Activated CD8-positive, alpha-beta T cell treated with anti-CD3 and anti-CD28 coated beads, Interleukin-2, amount 10 ng/mL, durations not matched to agents 7 days and 5 days (primary cell): ENCODE measurements around the gene ARMH1. TPM values are rescaled to one million over a fixed set of nuclear protein-coding genes. Genes with fewer than 3 reads are reported as not detected.

ENCODE experiments used
- ATAC-seq: fragments of 150-1000 bp; cut with Tn5 transposase; one replicate; pipeline ENCODE4 v1.10.0; 2021; ENCODE audit warnings: moderate library complexity
- CTCF ChIA-PET: fragments of 350-600 bp; sonication (Branson Sonifier 250); formaldehyde crosslinking; loops from one replicate; lab custom pipeline; 2021; ENCODE audit warnings: antibody characterized with exemption; lab: Charles Lee
- POLR2A ChIA-PET: fragments of 350-600 bp; sonication (Branson Sonifier 250); formaldehyde crosslinking; loops from one replicate; lab custom pipeline; 2021; ENCODE audit warnings: antibody characterized with exemption; lab: Charles Lee
- DNase-seq: peaks from one replicate; pipeline ENCODE4 v3.0.0-alpha.2; 2020
- H3K27ac Mint-ChIP-seq: one replicate; pipeline ENCODE4 v1.8.0; 2021; ENCODE audit warnings: mild to moderate bottlenecking, mixed read lengths
- H3K27me3 Mint-ChIP-seq: one replicate; pipeline ENCODE4 v1.8.0; 2021; ENCODE audit warnings: low read depth, mixed read lengths
- H3K36me3 Mint-ChIP-seq: one replicate; pipeline ENCODE4 v1.8.0; 2021; ENCODE audit warnings: low read depth, mixed read lengths
- H3K4me1 Mint-ChIP-seq: one replicate; pipeline ENCODE4 v1.8.0; 2021; ENCODE audit warnings: low read depth, mixed read lengths
- H3K4me3 Mint-ChIP-seq: one replicate; pipeline ENCODE4 v1.8.0; 2021; ENCODE audit warnings: mild to moderate bottlenecking, mixed read lengths
- H3K9me3 Mint-ChIP-seq: one replicate; pipeline ENCODE4 v1.8.0; 2022; ENCODE audit warnings: mixed read lengths; ENCODE audit not compliant: insufficient read depth
- total RNA-seq, 2 experiments: library from RNA; stranded (reverse); gene quantifications; one replicate each; pipeline ENCODE4 v1.2.3, GENCODE V29; 2021

Gene ARMH1
- total RNA-seq, 2 experiments from 2014 or later: 80.0 to 88.4 TPM

DNA sequence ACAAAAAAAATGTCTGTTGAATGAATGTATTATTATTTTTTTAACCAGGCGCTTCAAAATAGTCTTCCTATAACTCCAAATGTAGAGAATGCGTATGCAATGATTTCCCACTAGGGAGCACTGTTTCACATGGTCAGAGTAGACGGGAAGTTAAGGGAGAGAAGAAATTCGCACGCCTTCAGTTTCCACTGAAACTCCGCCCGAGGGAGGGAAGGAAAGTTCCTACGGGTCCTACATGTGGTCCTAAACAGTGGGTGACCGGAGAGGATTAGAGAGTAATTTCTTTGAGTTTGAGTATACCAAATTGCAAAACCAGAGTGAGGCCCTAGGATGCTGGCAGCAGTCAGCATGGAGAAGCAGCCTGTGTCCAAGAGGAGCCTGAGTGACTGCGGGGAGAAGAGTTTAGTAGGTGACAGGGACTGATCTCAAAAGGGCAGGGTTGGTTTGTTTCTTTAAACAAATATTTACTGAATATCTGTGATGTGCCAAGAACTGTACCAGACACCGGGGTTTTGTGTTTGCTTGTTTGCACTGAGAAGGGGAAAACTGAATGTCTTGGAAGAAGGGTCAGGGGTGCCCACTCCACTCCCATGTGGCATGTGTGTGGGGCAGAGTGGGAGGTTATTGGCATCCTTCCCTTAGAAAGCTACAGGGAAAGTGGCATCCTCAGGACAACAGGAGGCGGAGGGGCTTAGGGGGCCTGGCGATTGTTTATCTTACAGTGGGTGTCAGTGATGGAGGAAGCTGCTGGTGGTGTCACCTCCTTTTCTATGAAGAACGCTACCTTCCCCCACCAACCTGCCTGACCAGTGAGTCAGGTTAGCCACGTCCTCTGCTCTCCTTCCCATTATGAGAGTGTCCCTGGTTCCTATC lies 33.7 kb downstream of the ARMH1 start:
- ATAC-seq (peak; percentile 89), DNase-seq (peak; percentile 60)
- peaks cover 5% of the 10 kb centered on the region for H3K27me3 Mint-ChIP-seq
- H3K4me1 Mint-ChIP-seq: peaks cover 16% of the 10 kb centered on the region
- ChIA-PET CTCF (interaction anchor here (0.8 to 1.9 kb wide), 8 partner anchors 10 to 875 kb away, joined by 3 to 14 read pairs (median 6); partner anchors contain the start of genes ARMH1 and TMEM53), POLR2A (interaction anchor here (1.3 to 2.4 kb wide), 3 partner anchors 13 to 22 kb away, joined by 4 to 23 read pairs (median 9); no protein-coding TSS in a partner anchor)
- no peaks in the 10 kb centered on the region for H3K36me3 Mint-ChIP-seq
- H3K9me3 Mint-ChIP-seq: no peaks in the 10 kb centered on the region
- H3K4me3 Mint-ChIP-seq: peak overlapping the region; percentile 23
- H3K27ac Mint-ChIP-seq: peak overlapping the region; percentile 33

GRCh38 chr1:44713321-44713781 lies 38.8 kb downstream of the ARMH1 start:
- ATAC-seq: no peak
- Mint-ChIP-seq H3K27ac (no peak overlapping the region), H3K36me3 (no peaks in the 10 kb centered on the region), H3K27me3 (peaks cover 5% of the 10 kb centered on the region), H3K4me3 (no peak overlapping the region), H3K9me3 (no peaks in the 10 kb centered on the region), H3K4me1 (peaks cover 44% of the 10 kb centered on the region)
- ChIA-PET CTCF (interaction anchor here (2.5 to 3.5 kb wide), 2 partner anchors 16 to 17 kb away, joined by 8 to 19 read pairs; no protein-coding TSS in a partner anchor), POLR2A (interaction anchor here (3.3 kb wide), 1 partner anchor 8 kb away, joined by 55 read pairs; no protein-coding TSS in a partner anchor)
- DNase-seq: no peak

GRCh38 chr1:44714532-44714931 lies 40.0 kb downstream of the ARMH1 start:
- H3K36me3 Mint-ChIP-seq: no peaks in the 10 kb centered on the region

DNA sequence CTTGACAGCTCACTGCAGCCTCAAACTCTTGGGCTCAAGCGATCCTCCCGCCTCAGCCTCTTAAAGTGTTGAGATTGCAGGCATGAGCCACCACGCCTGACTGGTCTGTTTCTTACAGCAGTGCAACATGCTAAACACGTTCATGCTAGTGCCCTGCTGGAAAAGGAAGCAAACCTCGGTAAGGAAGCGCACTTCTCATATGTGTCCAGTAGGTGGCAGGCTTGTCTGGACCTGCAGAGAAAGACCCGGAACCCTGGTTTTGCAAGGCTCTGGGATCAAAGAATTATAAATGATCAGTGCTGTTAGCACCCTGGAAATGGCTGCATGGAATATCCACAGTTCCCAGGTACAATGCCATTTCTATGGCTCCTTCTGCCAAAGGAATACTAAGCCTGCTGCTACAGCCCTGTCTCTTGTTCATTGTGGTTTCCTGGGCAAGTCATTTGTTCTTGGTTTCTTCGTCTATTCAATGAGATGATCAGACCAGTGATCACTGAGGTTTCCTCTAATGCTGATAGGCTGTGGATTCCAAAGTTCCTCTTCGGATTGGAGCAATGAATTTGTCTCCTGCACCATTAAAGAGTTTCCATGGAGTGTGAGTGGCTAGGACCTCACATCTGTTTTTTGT lies 40.5 kb downstream of the ARMH1 start:
- Mint-ChIP-seq H3K27me3 (peaks cover 5% of the 10 kb centered on the region), H3K36me3 (no peaks in the 10 kb centered on the region), H3K4me1 (peaks cover 48% of the 10 kb centered on the region)

More at GRCh38 chr1:44714532-44714931, 40.0 kb downstream of the ARMH1 start:
- ChIA-PET POLR2A (interaction anchor here (0.6 to 11.6 kb wide), 2 partner anchors 18 to 50 kb away, joined by 3 to 839 read pairs; partner anchors contain the start of gene RNU5D-1), CTCF (interaction anchor here (0.7 to 6.1 kb wide), 9 partner anchors 10 to 95 kb away, joined by 3 to 35 read pairs (median 3); partner anchors contain the start of genes ARMH1 and TMEM53)
- DNase-seq (no peak), ATAC-seq (no peak)
- peak overlapping the region; percentile 76 for H3K27ac Mint-ChIP-seq
- peaks cover 44% of the 10 kb centered on the region for H3K4me1 Mint-ChIP-seq
- H3K4me3 Mint-ChIP-seq: no peak overlapping the region
- peaks cover 5% of the 10 kb centered on the region for H3K27me3 Mint-ChIP-seq
- H3K9me3 Mint-ChIP-seq: no peaks in the 10 kb centered on the region

GRCh38 chr1:44717156-44717555 lies 42.6 kb downstream of the ARMH1 start:
- H3K9me3 Mint-ChIP-seq: no peaks in the 10 kb centered on the region
- H3K36me3 Mint-ChIP-seq: no peaks in the 10 kb centered on the region
- peaks cover 67% of the 10 kb centered on the region for H3K4me1 Mint-ChIP-seq
- no peaks in the 10 kb centered on the region for H3K27me3 Mint-ChIP-seq
- DNase-seq (no peak), ATAC-seq (no peak)
- CTCF ChIA-PET: interaction anchor here (1.6 to 6.1 kb wide), 4 partner anchors 9 to 65 kb away, joined by 5 to 35 read pairs (median 12); partner anchors contain the start of gene RNU5D-1
- H3K27ac Mint-ChIP-seq: peak overlapping the region; percentile 5
- POLR2A ChIA-PET: interaction anchor here (1.6 to 11.6 kb wide), 2 partner anchors 16 to 103 kb away, joined by 5 to 839 read pairs; partner anchors contain the start of gene RNU5D-1
- no peak overlapping the region for H3K4me3 Mint-ChIP-seq

More for the DNA sequence above, 40.5 kb downstream of the ARMH1 start:
- ATAC-seq: peak; percentile 74
- ChIA-PET CTCF (interaction anchor here (0.7 to 6.1 kb wide), 12 partner anchors 11 to 296 kb away, joined by 3 to 35 read pairs (median 3); partner anchors contain the start of genes ARMH1, HECTD3, RNU5D-1 and TMEM53), POLR2A (interaction anchor here (0.6 to 11.6 kb wide), 2 partner anchors 18 to 51 kb away, joined by 3 to 839 read pairs; partner anchors contain the start of gene RNU5D-1)
- peak; percentile 82 for DNase-seq
- H3K27ac Mint-ChIP-seq: peak overlapping the region; percentile 76
- H3K9me3 Mint-ChIP-seq: no peaks in the 10 kb centered on the region
- peak overlapping the region; percentile 40 for H3K4me3 Mint-ChIP-seq

GRCh38 chr1:44717653-44718052 lies 43.1 kb downstream of the ARMH1 start:
- H3K36me3 Mint-ChIP-seq: no peaks in the 10 kb centered on the region
- H3K4me1 Mint-ChIP-seq: peaks cover 67% of the 10 kb centered on the region
- H3K27ac Mint-ChIP-seq: no peak overlapping the region
- no peak overlapping the region for H3K4me3 Mint-ChIP-seq
- ChIA-PET POLR2A (interaction anchor here (1.6 to 11.6 kb wide), 4 partner anchors 15 to 103 kb away, joined by 3 to 839 read pairs (median 5); partner anchors contain the start of genes ARMH1, RNU5D-1 and TMEM53), CTCF (interaction anchor here (0.6 to 6.1 kb wide), 8 partner anchors 9 to 75 kb away, joined by 3 to 35 read pairs (median 4); partner anchors contain the start of genes ARMH1, RNU5D-1 and TMEM53)
- no peaks in the 10 kb centered on the region for H3K9me3 Mint-ChIP-seq
- DNase-seq (no peak), ATAC-seq (no peak)
- no peaks in the 10 kb centered on the region for H3K27me3 Mint-ChIP-seq

- DNase-seq (no peak), ATAC-seq (no peak)
- Mint-ChIP-seq H3K27me3 (no peaks in the 10 kb centered on the region), H3K4me3 (no peak overlapping the region), H3K9me3 (no peaks in the 10 kb centered on the region), H3K36me3 (no peaks in the 10 kb centered on the region), H3K27ac (no peak overlapping the region), H3K4me1 (peaks cover 71% of the 10 kb centered on the region)
- ChIA-PET CTCF (interaction anchor here (0.6 to 6.1 kb wide), 9 partner anchors 9 to 74 kb away, joined by 3 to 35 read pairs (median 4); partner anchors contain the start of genes ARMH1, RNU5D-1 and TMEM53), POLR2A (interaction anchor here (1.6 to 11.6 kb wide), 4 partner anchors 15 to 103 kb away, joined by 3 to 839 read pairs (median 5); partner anchors contain the start of genes ARMH1, RNU5D-1 and TMEM53)
Observed at GRCh38 chr1:44718091-44718490, 43.6 kb downstream of the ARMH1 start.

GRCh38 chr1:44719318-44719717 lies 44.8 kb downstream of the ARMH1 start:
- no peak for ATAC-seq
- Mint-ChIP-seq H3K4me1 (peaks cover 81% of the 10 kb centered on the region), H3K36me3 (no peaks in the 10 kb centered on the region), H3K4me3 (no peak overlapping the region), H3K9me3 (no peaks in the 10 kb centered on the region), H3K27me3 (no peaks in the 10 kb centered on the region), H3K27ac (peak overlapping the region; percentile 60)
- CTCF ChIA-PET: interaction anchor here (2.4 to 6.1 kb wide), 2 partner anchors 9 to 10 kb away, joined by 7 to 35 read pairs; no protein-coding TSS in a partner anchor
- DNase-seq: no peak
- POLR2A ChIA-PET: interaction anchor here (0.6 to 18.4 kb wide), 8 partner anchors 14 to 153 kb away, joined by 3 to 839 read pairs (median 4); partner anchors contain the start of genes ARMH1, PLK3, RNU5D-1 and RPS8

DNA sequence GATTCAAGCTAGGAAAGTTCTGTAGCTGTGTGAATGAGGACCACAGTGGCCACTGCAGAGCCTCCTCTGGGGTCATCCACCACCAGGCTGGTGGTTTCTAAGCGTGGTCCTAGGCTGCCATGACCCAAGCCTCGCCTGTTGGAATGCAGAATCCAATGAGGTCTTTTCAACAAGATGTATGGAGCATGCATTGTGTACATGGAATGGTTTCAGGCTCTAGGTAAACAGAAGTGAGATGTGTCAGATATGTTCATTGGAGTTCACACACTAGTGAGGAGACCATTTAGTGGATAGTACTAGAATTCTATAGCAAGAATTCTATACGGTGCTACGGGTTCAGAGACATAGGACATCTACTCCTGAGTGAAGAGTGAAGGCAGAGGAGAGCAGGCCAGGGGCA lies 45.8 kb downstream of the ARMH1 start:
- Mint-ChIP-seq H3K9me3 (no peaks in the 10 kb centered on the region), H3K4me1 (peaks cover 79% of the 10 kb centered on the region), H3K36me3 (peaks cover 6% of the 10 kb centered on the region), H3K27me3 (no peaks in the 10 kb centered on the region), H3K27ac (peak overlapping the region; percentile 58), H3K4me3 (no peak overlapping the region)
- ChIA-PET CTCF (interaction anchor here (0.9 to 6.1 kb wide), 4 partner anchors 8 to 23 kb away, joined by 4 to 35 read pairs (median 8); partner anchors contain the start of gene RNU5D-1), POLR2A (interaction anchor here (0.6 to 18.4 kb wide), 8 partner anchors 8 to 966 kb away, joined by 3 to 839 read pairs (median 60); partner anchors contain the start of genes ARMH1, GPBP1L1, HECTD3 and PLK3)
- ATAC-seq (peak; percentile 5), DNase-seq (no peak)
